PC-3 (cell line): ENCODE data around the gene ABCC3. TPM values are rescaled to one million over a fixed set of nuclear protein-coding genes. Genes with fewer than 3 reads are reported as not detected.

ENCODE experiments used
- ATAC-seq: fragments of 200-7000 bp; cut with Tn5 transposase; 2 replicates; pipeline ENCODE4 v1.9.1; 2020; ENCODE audit warnings: mild to moderate bottlenecking, moderate library complexity
- BruUV-seq: library from RNA; stranded (reverse); fragments of 400-500 nt; replicated peaks from 2 replicates; lab custom pipeline; 2021; lab: Mats Ljungman, UMichigan
- CTCF ChIA-PET: fragments of 300-600 bp; sonication (Branson Sonifier 250); formaldehyde crosslinking; loops from one replicate; lab custom pipeline; 2022; ENCODE audit warnings: antibody characterized with exemption; lab: Charles Lee
- POLR2A ChIA-PET: fragments of 300-600 bp; sonication (Branson Sonifier 250); formaldehyde crosslinking; loops from one replicate; lab custom pipeline; 2022; ENCODE audit warnings: antibody characterized with exemption; ENCODE audit not compliant: unreplicated experiment; lab: Charles Lee
- DNase-seq: peaks from one replicate; pipeline ENCODE4 v3.0.0-alpha.2; 2015
- H2AFZ ChIP-seq: fragments of 300-600 bp; sonication (generic); 2 replicates; pipeline ENCODE4 v1.6.0; 2016; ENCODE audit warnings: antibody characterized with exemption, low read length
- H3F3A ChIP-seq: fragments of 300-600 bp; sonication (generic); one replicate; pipeline ENCODE4 v1.6.0; 2017; ENCODE audit warnings: antibody characterized with exemption, low read length, control low read depth, mild to moderate bottlenecking; ENCODE audit not compliant: unreplicated experiment
- H3K27ac ChIP-seq: fragments of 300-600 bp; sonication (generic); 2 replicates; pipeline ENCODE4 v1.5.1; 2016; ENCODE audit warnings: mild to moderate bottlenecking, low read length
- H3K27me3 ChIP-seq: fragments of 300-600 bp; sonication (generic); 2 replicates; pipeline ENCODE4 v1.6.1; 2016; ENCODE audit warnings: low read length, mixed read lengths
- H3K36me3 ChIP-seq: fragments of 300-600 bp; sonication (generic); 2 replicates; pipeline ENCODE4 v1.6.1; 2016; ENCODE audit warnings: low read depth, mixed run types, low read length, mixed read lengths
- H3K4me1 ChIP-seq: fragments of 300-600 bp; sonication (generic); 2 replicates; pipeline ENCODE4 v1.5.1; 2016; ENCODE audit warnings: low read length; ENCODE audit not compliant: insufficient read depth
- H3K4me2 ChIP-seq: fragments of 300-600 bp; sonication (generic); 2 replicates; pipeline ENCODE4 v1.6.0; 2016; ENCODE audit warnings: low read length
- H3K4me3 ChIP-seq: fragments of 300-600 bp; sonication (generic); 2 replicates; pipeline ENCODE4 v1.5.1; 2016; ENCODE audit warnings: mild to moderate bottlenecking, low read length, mixed read lengths
- H3K79me2 ChIP-seq: fragments of 300-600 bp; sonication (generic); 2 replicates; pipeline ENCODE4 v1.6.1; 2017; ENCODE audit warnings: low read length, mixed read lengths
- H3K9ac ChIP-seq: fragments of 300-600 bp; sonication (generic); 2 replicates; pipeline ENCODE4 v1.6.0; 2016; ENCODE audit warnings: mild to moderate bottlenecking, low read length
- H3K9me2 ChIP-seq: fragments of 300-600 bp; sonication (generic); replicated peaks from 2 replicates; pipeline ENCODE4 v1.6.1; 2016; ENCODE audit warnings: mixed run types, low read length, mixed read lengths
- H3K9me3 ChIP-seq: fragments of 300-600 bp; sonication (generic); 2 replicates; pipeline ENCODE4 v1.6.1; 2016; ENCODE audit warnings: low read length, mixed read lengths
- H4K20me1 ChIP-seq: fragments of 300-600 bp; sonication (generic); 2 replicates; pipeline ENCODE4 v1.6.1; 2016; ENCODE audit warnings: low read length, mixed read lengths
- CTCF ChIP-seq: fragments of 300-600 bp; sonication (generic); conservative IDR thresholded peaks from 2 replicates; pipeline ENCODE4 v1.5.1; 2017; ENCODE audit warnings: antibody characterized with exemption, low read depth, mild to moderate bottlenecking, low read length
- EZH2 ChIP-seq: fragments of 300-600 bp; sonication (generic); IDR thresholded peaks from one replicate; pipeline ENCODE4 v1.6.1; 2017; ENCODE audit warnings: antibody characterized with exemption, mild to moderate bottlenecking, low read length; ENCODE audit not compliant: unreplicated experiment
- EZH2phosphoT487 ChIP-seq: fragments of 300-600 bp; sonication (generic); IDR thresholded peaks from 2 replicates; pipeline ENCODE4 v1.6.1; 2018; ENCODE audit warnings: mild to moderate bottlenecking, antibody characterized with exemption, low read length, borderline replicate concordance
- intact Hi-C: fragments of 100-400 bp; cut with micrococcal nuclease; formaldehyde crosslinking; loops from 2 replicates; pipeline ENCODE4 v1.9.0; 2023
- total RNA-seq: library from RNA; depleted of rRNA; stranded (reverse); fragments of >200 nt; gene quantifications from 2 replicates; pipeline ENCODE4 v1.2.3, GENCODE V29; 2014

The ABCC3 gene
- total RNA-seq, 1 experiment from 2014 or later, result 50.2 TPM

- no TSS peak for BruUV-seq
- Histone ChIP-seq H3F3A (peaks cover 6% of the 10 kb centered on the region), H3K4me2 (peak overlapping the region; percentile 51), H3K4me3 (no peak overlapping the region), H3K27ac (peak overlapping the region; percentile 56), H3K79me2 (no peaks in the 10 kb centered on the region), H3K36me3 (no peaks in the 10 kb centered on the region), H3K27me3 (no peaks in the 10 kb centered on the region), H4K20me1 (no peaks in the 10 kb centered on the region), H3K9me3 (no peaks in the 10 kb centered on the region), H3K9me2 (no peaks in the 10 kb centered on the region), H3K4me1 (peaks cover 72% of the 10 kb centered on the region), H2AFZ (no peak overlapping the region), H3K9ac (no peak overlapping the region; the same call in 1 of the 2 replicates)
- no peak for ATAC-seq
- TF ChIP-seq EZH2phosphoT487 (no peak), EZH2 (no peak), CTCF (no peak)
- POLR2A ChIA-PET, result no interaction called here
- CTCF ChIA-PET, result no interaction called here
- DNase-seq, result no peak
- intact Hi-C loops, result no loop called here
Measured at GRCh38 chr17:50687200-50688066, 52.8 kb downstream of the ABCC3 start.

- CTCF ChIA-PET, result no interaction called here
Measured at GRCh38 chr17:50688245-50688644, 53.6 kb downstream of the ABCC3 start.

More at GRCh38 chr17:50688245-50688644, 53.6 kb downstream of the ABCC3 start:
- Histone ChIP-seq H3K4me1 (peaks cover 79% of the 10 kb centered on the region), H3K36me3 (no peaks in the 10 kb centered on the region), H2AFZ (no peak overlapping the region), H3K4me3 (no peak overlapping the region), H3K27ac (no peak overlapping the region), H3K27me3 (no peaks in the 10 kb centered on the region), H3K79me2 (no peaks in the 10 kb centered on the region), H3K9me3 (no peaks in the 10 kb centered on the region), H3K4me2 (no peak overlapping the region), H4K20me1 (no peaks in the 10 kb centered on the region), H3K9ac (no peak overlapping the region), H3K9me2 (no peaks in the 10 kb centered on the region), H3F3A (peaks cover 12% of the 10 kb centered on the region)
- no TSS peak for BruUV-seq
- ATAC-seq, result no peak
- no peak for DNase-seq
- POLR2A ChIA-PET, result interaction anchor here (0.7 kb wide), 1 partner anchor 290 kb away, joined by 8 read pairs; no protein-coding TSS in a partner anchor
- intact Hi-C loops, result no loop called here
- no peak for TF ChIP-seq CTCF
- TF ChIP-seq EZH2phosphoT487, result no peak
- no peak for TF ChIP-seq EZH2
